Activated CD8-positive, alpha-beta memory T cell treated with anti-CD3 and anti-CD28 coated beads for 1 hour (primary cell): ENCODE results near the gene NFU1.

Experiments
- DNase-seq, 2 donors: peaks; one replicate each; pipeline ENCODE4 v3.0.0-alpha.2; 2020; ENCODE audit warnings: low read depth in 1 of 2; ENCODE audit errors: extremely low read depth in 1 of 2

The NFU1 gene

GRCh38 chr2:69436938-69437750, at the start of gene NFU1:
TSS of gene NFU1 (minus strand) at chr2:69437435. CDS start at chr2:69437422, 13 bp downstream.
- DNase-seq, result peak; percentile 70 to 78

- no peak for DNase-seq
Observed at GRCh38 chr2:69483696-69484095, 46.5 kb upstream of the NFU1 start.

GRCh38 chr2:69483024-69483423, 45.8 kb upstream of the NFU1 start:
- DNase-seq, result no peak

- no peak for DNase-seq
Observed at GRCh38 chr2:69482471-69482870, 45.2 kb upstream of the NFU1 start.

- DNase-seq, result no peak
Observed at GRCh38 chr2:69481421-69481820, 44.2 kb upstream of the NFU1 start.

GRCh38 chr2:69477627-69478026, 40.4 kb upstream of the NFU1 start:
- DNase-seq, result no peak

GRCh38 chr2:69474688-69475087, 37.5 kb upstream of the NFU1 start:
- no peak for DNase-seq

- no peak for DNase-seq
Observed at GRCh38 chr2:69471793-69472192, 34.6 kb upstream of the NFU1 start.

GRCh38 chr2:69470911-69471310, 33.7 kb upstream of the NFU1 start:
- DNase-seq, result no peak

- DNase-seq, result no peak
Observed at GRCh38 chr2:69469784-69470183, 32.5 kb upstream of the NFU1 start.

- DNase-seq, result no peak
Observed at GRCh38 chr2:69469375-69469774, 32.1 kb upstream of the NFU1 start.

- DNase-seq, result no peak
Observed at GRCh38 chr2:69466728-69467127, 29.5 kb upstream of the NFU1 start.

GRCh38 chr2:69465513-69466456, 28.6 kb upstream of the NFU1 start:
- DNase-seq, result no peak

GRCh38 chr2:69464575-69464974, 27.3 kb upstream of the NFU1 start:
- no peak for DNase-seq

GRCh38 chr2:69462780-69463179, 25.5 kb upstream of the NFU1 start:
- DNase-seq, result no peak

GRCh38 chr2:69461404-69461803, 24.2 kb upstream of the NFU1 start:
- no peak for DNase-seq

- DNase-seq, result no peak
Observed at GRCh38 chr2:69459936-69460335, 22.7 kb upstream of the NFU1 start.

GRCh38 chr2:69456950-69457445, 19.8 kb upstream of the NFU1 start:
- DNase-seq, result no peak

GRCh38 chr2:69456154-69456553, 18.9 kb upstream of the NFU1 start:
- DNase-seq, result no peak

- no peak for DNase-seq
Observed at GRCh38 chr2:69454976-69455375, 17.7 kb upstream of the NFU1 start.

GRCh38 chr2:69453475-69454129, 16.4 kb upstream of the NFU1 start:
- no peak for DNase-seq
